GM18517 (cell line): ENCODE results near the gene RABL3.
"Not testable (repeated sequence)": the region's sequence is repeated elsewhere in the genome, so short reads cannot be mapped to it uniquely, and the experiment has no call there.

Experiments
- ATAC-seq: cut with Tn5 transposase; IDR thresholded peaks from one replicate; pipeline ENCODE4 v1.9.1; 2021; ENCODE audit warnings: mild to moderate bottlenecking, moderate library complexity; ENCODE audit not compliant: unreplicated experiment

Gene RABL3

GRCh38 chr3:120683671-120684301 lies 58.5 kb downstream of the RABL3 start:
- no peak for ATAC-seq

GRCh38 chr3:120683213-120683612 lies 59.1 kb downstream of the RABL3 start:
- ATAC-seq = no peak

GRCh38 chr3:120682095-120682681 lies 60.1 kb downstream of the RABL3 start, which contains the start of gene HGD:
TSS of gene HGD (minus strand) at chr3:120682239. CDS start at chr3:120682111, 128 bp downstream.
- ATAC-seq = no peak

GRCh38 chr3:120681506-120682038 lies 60.7 kb downstream of the RABL3 start:
- ATAC-seq = no peak

DNA sequence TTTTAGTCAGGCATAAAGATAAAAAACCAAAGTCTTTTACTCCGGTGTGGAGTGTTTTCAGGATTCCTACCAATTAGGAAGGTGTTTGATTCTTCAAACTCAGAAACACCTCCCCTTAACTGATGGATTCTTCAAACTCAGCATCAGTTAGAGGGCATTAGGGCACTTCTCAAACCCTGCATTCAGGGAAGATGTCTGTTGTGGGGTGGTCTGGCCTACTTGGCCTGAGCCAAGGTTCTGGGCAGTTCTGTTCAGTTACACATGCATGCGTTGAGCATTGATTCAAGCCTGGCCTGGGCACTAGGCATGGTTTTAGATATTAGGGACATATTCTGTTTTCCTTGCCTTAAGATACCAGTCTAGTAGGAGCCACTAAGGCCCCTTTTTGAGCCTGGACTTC lies 61.3 kb downstream of the RABL3 start:
- ATAC-seq = no peak

- no peak for ATAC-seq
Observed at GRCh38 chr3:120680193-120680894, 62.0 kb downstream of the RABL3 start.

GRCh38 chr3:120678984-120679383 lies 63.3 kb downstream of the RABL3 start:
- no peak for ATAC-seq

DNA sequence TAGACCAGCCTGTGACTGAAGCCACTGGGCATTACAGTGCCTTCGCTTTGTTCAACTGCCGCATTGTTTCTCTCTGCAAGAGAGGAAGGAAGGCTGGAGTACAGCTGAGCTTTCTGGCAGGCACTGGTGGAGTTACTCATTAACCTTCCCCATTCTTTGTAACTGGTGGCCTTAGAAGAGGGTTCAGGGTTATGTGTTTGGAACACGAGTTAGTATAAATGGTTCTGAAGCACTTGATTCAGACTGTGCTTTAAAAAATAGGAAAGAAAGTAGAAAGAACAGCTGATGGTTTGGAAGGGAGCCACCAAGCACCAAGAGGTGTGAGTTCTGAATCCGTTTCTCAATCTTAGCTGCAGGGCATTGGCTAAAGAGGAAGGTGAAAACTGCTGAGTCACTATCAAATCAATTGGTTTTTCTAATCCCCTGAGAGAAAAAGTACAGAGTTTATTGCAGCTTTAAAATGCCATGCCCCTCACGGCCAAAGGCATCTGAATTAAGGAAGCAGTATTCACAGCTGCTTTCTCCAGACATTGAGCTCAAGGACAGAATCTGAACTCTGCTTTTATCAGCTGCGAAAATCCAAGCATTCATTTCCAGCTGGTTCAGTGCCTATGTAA lies 63.9 kb downstream of the RABL3 start:
- peak; percentile 93 for ATAC-seq

GRCh38 chr3:120677193-120677592 lies 65.1 kb downstream of the RABL3 start:
- not testable (repeated sequence) for ATAC-seq

- no peak for ATAC-seq
Observed at GRCh38 chr3:120673116-120673515, 69.2 kb downstream of the RABL3 start.

DNA sequence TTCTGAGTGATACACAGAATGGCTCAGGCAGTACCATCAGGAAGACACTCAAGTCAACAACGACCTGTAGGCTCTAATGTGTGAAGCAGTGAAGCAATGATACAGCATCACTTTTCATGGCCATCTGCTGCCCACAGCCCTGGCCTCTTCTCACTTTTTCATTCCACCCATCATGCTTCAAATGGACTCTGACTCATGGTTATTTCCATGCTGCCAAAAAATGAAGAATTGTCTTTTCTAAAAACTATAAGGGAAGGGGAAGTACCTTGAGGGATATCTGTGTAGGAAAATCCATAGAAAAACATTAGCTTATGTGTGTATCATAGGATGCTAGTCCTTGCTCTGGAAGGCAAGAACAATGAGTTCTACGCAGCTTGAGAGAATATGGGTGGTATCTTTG lies 71.7 kb downstream of the RABL3 start:
- no peak for ATAC-seq

DNA sequence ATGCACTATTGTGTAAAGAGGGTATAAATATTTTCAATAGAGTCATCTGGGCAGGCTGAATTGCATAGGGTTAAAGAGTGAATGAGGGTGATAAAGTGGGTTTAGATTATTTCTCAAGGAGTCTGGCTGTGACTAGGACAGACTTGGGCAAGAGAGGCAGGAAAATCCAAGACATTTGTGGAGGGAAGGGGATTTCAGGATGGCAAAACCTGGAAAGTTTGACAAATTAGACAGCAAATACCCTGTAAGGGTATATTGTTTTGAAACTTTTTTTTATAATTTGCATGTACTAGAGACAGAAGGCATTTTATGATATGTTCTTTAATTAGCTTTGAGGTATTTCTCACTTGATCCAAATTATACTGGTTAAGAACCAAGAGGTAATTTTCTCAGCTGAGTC lies 77.4 kb downstream of the RABL3 start:
- no peak for ATAC-seq

DNA sequence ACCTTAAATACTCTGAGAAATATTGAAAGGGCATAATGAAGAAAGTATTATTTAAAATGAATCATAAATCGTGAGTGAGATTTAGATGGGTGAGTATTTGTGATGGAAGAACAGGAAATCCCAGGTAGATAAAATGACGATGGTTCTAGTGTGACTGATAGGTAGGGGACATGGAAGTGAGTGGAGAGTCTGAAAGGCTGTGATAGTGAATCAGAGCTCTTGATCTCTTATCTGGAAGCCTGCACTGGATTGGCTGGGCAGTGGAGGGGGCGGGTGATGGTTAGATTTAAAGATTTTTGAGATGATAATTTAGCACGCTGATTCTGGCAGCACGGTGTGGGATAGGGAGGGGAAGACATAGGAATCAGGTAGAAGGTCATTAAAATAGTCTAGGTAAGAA lies 80.4 kb downstream of the RABL3 start:
- ATAC-seq = no peak

DNA sequence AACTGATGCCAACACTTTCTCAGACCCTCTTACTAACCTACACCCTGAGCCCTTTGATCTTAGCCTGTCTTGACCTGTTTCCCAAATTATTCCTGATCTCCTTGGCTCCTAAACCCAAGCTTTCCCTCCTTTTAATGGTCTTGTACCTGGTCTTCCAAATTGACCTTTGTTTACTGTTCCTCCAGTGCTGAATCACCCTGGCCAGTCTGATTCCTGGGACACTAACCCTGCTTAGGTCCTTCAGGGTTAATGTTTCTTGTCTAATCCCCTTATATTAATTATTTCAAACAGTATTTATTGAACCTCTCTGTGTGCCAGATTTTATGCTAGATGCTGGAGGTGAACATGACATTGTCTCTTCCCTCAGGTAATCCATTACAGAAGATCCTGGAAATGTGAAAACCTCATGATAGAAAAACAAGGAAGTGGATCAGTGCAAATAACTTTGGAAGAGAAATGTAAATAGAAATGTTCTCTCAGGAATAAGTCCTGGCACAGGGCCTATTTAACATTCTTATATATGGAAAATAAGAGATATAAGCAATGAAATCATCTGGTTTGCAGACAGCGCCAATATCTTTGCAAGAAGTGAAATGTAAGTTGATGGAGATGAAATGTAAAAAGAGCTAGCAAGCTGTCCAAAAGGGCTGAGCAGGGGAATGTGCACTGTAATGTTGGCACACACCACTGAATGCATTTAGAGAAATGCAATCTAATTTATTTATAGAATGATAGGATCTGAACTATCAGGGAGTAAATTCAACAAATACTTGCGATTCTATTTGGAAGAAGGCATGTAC lies 81.0 kb downstream of the RABL3 start:
- no peak for ATAC-seq

DNA sequence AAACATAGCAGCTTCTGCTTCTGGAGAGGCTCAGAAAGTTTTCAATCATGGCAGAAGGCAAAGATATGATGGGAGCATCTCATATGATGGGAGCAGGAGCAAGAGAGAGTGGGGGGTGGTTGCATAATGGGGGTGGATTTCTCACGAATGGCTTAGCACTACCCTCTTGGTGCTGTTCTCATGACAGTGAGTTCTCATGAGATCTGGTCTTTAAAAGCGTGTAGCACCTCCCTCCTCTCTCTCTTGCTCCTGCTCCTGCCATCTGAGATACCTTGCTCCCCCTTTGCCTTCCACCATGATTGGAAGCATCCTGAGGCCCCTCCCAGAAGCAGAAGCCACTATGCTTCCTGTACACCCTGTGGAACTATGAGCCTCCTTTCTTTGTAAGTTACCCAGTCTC lies 82.5 kb downstream of the RABL3 start:
- ATAC-seq = no peak

GRCh38 chr3:120659285-120659684 lies 83.0 kb downstream of the RABL3 start:
- ATAC-seq = no peak

GRCh38 chr3:120652896-120653545 lies 89.3 kb downstream of the RABL3 start:
- no peak for ATAC-seq

DNA sequence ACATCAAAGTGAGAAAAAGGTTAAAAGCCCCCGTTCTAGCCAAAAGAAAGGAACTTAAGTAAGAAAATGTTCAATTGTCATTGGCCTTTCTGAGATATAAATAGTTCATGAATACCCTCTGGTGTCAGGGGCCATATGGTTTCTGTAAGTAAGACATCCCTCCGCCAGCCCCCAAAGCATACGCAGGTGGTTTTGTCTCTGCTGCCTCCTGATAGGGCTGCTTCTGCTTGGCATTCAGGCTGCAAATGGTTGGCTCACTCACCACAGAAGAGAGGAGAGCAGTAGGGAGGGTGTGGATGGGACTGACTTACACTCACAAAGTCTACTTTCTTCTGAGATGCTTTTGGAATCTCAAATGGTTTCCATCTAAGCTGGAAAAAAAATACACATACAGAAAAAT lies 90.0 kb downstream of the RABL3 start:
- ATAC-seq = no peak

DNA sequence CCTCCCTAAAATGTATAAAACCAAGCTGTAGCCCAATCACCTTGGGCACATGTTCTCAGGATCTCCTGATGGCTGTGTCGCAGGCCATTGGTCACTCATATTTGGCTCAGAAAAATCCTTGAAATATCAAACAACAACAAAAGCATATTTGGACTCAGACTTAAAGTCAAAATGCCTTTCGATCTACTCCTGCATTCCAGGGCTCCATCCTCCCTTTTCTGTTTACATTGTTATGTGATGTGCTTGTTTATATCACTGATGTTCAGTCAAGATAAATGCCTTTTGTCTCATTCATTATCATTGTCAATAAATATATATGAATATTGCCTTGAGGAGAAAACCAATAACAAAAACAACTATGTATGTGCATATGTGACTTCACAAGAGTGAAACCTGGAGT lies 92.0 kb downstream of the RABL3 start:
- ATAC-seq = no peak

DNA sequence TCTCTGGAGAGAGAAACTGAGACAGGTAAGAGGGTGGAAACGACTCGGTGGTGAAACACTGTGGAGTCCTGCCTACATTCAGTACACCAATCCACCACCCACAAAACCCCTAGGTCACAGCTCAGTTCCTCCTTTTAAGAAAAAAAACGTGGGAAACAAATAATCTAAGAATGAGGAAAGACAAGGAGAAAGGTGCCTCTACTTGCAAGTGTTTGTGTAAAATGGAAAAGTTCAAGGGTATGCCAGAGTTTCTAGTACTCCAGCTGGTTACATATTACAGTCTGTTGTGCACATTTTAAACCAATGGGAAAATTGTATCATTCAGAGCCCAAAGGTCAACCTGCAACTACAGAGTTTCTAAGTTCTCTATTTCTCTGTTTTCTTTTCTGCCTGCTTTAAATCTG lies 92.5 kb downstream of the RABL3 start:
- no peak for ATAC-seq
